GM19468 (cell line): ENCODE measurements around the gene ZMYM3.
A peak's percentile ranks its signal among the peaks of the same experiment; 100 is the strongest.
"Not testable (repeated sequence)": the region's sequence is repeated elsewhere in the genome, so short reads cannot be mapped to it uniquely, and the experiment has no call there.

Source experiments
- ATAC-seq: cut with Tn5 transposase; IDR thresholded peaks from one replicate; pipeline ENCODE4 v1.9.1; 2021; ENCODE audit warnings: mild to moderate bottlenecking, moderate library complexity, moderate number of reproducible peaks; ENCODE audit not compliant: unreplicated experiment; ENCODE audit errors: extremely low read depth

Gene ZMYM3

GRCh38 chrX:71254092-71254963 is at the start of gene ZMYM3:
Gene ZMYM3, minus strand, starts transcription at chrX:71254140. Its CDS starts 885 bp downstream, at chrX:71253255.
- ATAC-seq, result peak; percentile 82

- no peak for ATAC-seq
Measured at GRCh38 chrX:71302461-71303213, 48.7 kb upstream of the ZMYM3 start.

DNA sequence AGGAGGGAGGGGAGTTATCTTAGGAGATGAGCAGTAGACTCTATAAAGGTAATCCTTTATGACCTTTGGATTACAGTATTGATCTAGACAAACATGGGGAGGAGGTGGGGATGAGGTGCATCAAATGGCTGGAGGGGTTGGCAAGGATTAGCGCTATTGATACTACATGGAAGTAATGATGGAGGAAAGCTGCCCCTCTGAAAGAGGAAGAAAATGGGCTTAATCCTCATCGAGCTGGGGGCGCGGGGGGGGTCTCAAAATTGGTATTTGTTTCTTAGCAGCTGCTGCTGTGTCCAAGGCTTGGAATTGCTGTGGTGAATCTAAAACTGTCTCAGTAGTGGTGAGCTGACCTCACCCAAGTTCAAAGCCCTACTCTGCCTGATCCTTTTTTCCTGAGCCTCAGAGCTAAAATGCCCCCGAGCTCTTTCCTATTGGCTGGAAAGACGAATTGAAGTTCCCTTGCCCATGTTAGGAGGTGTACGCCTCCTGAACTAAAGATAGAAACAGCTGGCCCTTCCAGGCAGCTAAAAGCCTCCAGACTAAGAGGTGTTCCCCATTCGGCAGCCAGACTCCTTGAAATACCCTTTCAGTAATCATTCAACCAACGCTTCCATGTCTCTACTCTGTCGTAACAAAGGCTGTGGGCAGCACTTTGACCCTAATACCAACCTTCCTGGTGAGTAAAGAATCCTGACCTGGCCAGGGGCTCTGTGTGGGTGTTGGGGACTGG is 47.4 kb upstream of the ZMYM3 start, which contains the start of gene ITGB1BP2:
TSS of gene ITGB1BP2 (plus strand) at position 556 of the 730 bp plus-strand sequence. CDS start at position 613, 57 bp downstream.
- ATAC-seq, result no peak

GRCh38 chrX:71300495-71300894 is 46.6 kb upstream of the ZMYM3 start:
- not testable (repeated sequence) for ATAC-seq

DNA sequence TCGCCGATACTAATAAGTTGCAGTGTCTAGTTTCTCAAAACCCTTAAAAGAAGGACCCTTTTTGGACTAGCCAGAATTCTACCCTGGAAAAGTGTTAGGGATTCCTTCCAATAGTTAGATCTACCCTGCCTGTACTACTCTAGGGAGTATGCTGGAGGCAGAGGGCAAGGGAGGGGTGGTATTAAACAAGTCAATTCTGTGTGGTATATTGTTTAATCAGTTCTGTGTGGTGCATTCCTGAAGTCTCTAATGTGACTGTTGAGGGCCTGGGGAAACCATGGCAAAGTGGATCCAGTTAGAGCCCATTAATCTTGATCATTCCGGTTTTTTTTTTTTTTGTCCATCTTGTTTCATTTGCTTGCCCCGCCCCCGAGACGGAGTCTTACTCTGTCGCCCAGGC is 46.1 kb upstream of the ZMYM3 start:
- not testable (repeated sequence) for ATAC-seq

- no peak for ATAC-seq
Measured at GRCh38 chrX:71298119-71298518, 44.2 kb upstream of the ZMYM3 start.

DNA sequence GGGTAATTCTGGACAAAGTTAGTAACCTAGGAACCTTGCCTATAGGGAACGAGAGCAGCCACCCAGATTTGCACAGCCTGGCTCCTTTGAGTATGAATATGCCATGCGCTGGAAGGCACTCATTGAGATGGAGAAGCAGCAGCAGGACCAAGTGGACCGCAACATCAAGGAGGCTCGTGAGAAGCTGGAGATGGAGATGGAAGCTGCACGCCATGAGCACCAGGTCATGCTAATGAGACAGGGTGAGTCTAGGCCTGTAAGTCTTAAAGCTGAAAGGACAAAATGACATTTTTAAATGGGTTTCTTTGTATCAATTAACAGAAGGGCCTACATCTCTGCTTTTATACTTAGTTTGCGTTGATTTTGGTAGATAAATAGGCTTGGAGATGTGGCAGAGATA is 42.9 kb upstream of the ZMYM3 start:
- no peak for ATAC-seq

- ATAC-seq, result no peak
Measured at GRCh38 chrX:71292669-71293365, 38.9 kb upstream of the ZMYM3 start.

GRCh38 chrX:71291381-71291780 is 37.4 kb upstream of the ZMYM3 start:
- no peak for ATAC-seq

GRCh38 chrX:71285929-71286328 is 32.0 kb upstream of the ZMYM3 start:
- ATAC-seq, result no peak

- ATAC-seq, result peak; percentile 62
Measured at GRCh38 chrX:71283403-71284143, 29.6 kb upstream of the ZMYM3 start, which contains the start of gene NONO. Gene NONO, plus strand, starts transcription at chrX:71283635. Its CDS starts 7,003 bp downstream, at chrX:71290638.

- no peak for ATAC-seq
Measured at GRCh38 chrX:71282514-71283402, 28.8 kb upstream of the ZMYM3 start.

GRCh38 chrX:71281300-71281699 is 27.4 kb upstream of the ZMYM3 start:
- ATAC-seq, result not testable (repeated sequence)

DNA sequence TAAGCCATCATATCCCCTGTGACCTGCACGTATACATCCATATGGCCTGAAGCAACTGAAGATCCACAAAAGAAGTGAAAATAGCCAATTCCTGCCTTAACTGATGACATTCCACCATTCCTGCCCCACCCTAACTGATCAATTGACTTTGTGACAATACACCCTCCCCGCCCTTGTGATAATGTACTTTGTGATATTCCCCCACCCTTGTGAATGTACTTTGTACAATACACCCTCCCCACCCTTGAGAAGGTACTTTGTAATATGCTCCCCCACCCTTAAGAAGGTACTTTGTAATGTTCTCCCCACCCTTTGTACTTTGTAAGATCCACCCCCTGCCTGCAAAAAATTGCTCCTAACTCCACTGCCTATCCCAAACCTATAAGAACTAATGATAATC is 18.4 kb upstream of the ZMYM3 start:
- ATAC-seq, result not testable (repeated sequence)

GRCh38 chrX:71269801-71270395 is 16.0 kb upstream of the ZMYM3 start:
- no peak for ATAC-seq

DNA sequence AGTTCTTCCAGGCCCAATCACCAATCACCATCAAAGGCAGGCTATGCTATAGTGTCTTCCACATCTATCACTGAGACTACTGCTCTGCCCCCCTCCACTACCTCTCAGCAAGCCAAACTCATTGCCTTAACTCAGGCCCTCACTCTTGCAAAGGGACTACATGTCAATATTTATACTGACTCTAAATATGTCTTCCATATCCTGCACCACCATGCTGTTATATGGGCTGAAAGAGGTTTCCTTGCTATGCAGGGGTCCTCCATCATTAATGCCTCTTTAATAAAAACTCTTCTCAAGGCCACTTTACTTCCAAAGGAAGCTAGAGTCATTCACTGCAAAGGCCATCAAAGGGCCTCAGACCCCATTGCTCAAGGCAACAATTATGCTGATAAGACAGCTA is 14.7 kb upstream of the ZMYM3 start:
- not testable (repeated sequence) for ATAC-seq

- ATAC-seq, result no peak
Measured at GRCh38 chrX:71256856-71257255, 2.9 kb upstream of the ZMYM3 start.

GRCh38 chrX:71256051-71256450 is 2.1 kb upstream of the ZMYM3 start:
- ATAC-seq, result no peak
